Body of pancreas (tissue), 4 donors: ENCODE measurements around the gene HPS6. TPM values are rescaled to one million over a fixed set of nuclear protein-coding genes. Genes with fewer than 3 reads are reported as not detected.
"Not testable (repeated sequence)": the region's sequence is repeated elsewhere in the genome, so short reads cannot be mapped to it uniquely, and the experiment has no call there.

Experiments used
- ATAC-seq: fragments of 150-250 bp; one replicate; pipeline ENCODE4 v1.9.1; 2016
- DNase-seq, 4 donors: peaks; one replicate each; pipeline ENCODE4 v3.0.0-alpha.2; 2019
- H3K27ac ChIP-seq, 4 donors: fragments of 200-600 bp; sonication (generic); 1 replicate in 3 of 4; 2 replicates in 1 of 4; pipeline versions ENCODE4 v1.5.1 to v1.6.1; 2016 to 2019; ENCODE audit warnings: mild to moderate bottlenecking in 1 of 4, mixed read lengths in 1 of 4, moderate library complexity in 1 of 4
- H3K27me3 ChIP-seq, 2 donors: fragments of 200-600 bp; sonication (generic); one replicate each; pipeline ENCODE4 v1.6.0; 2016; ENCODE audit warnings: mild to moderate bottlenecking in 1 of 2
- H3K36me3 ChIP-seq, 2 donors: fragments of 200-600 bp; sonication (generic); replicated peaks in 1 of 2; 2 replicates each; pipeline ENCODE4 v1.5.1; 2016; ENCODE audit warnings: low read depth in 2 of 2; ENCODE audit not compliant: insufficient read depth in 1 of 2
- H3K4me1 ChIP-seq: fragments of 200-600 bp; sonication (generic); one replicate; pipeline ENCODE4 v1.6.0; 2016
- H3K4me3 ChIP-seq, 2 donors: fragments of 200-600 bp; sonication (generic); 1 replicate in 1 of 2; 2 replicates in 1 of 2; pipeline ENCODE4 v1.5.1; 2016 to 2019
- H3K9me3 ChIP-seq, 3 donors: fragments of 200-600 bp; sonication (generic); 1 replicate in 2 of 3; 2 replicates in 1 of 3; pipeline ENCODE4 v1.5.1; 2016
- POLR2A ChIP-seq, 3 donors: fragments of 450-650 bp; IDR thresholded peaks; one replicate each; pipeline ENCODE4 v1.6.1; 2016; ENCODE audit warnings: antibody characterized with exemption in 3 of 3, mild to moderate bottlenecking in 2 of 3
- WGBS, 2 donors: methylation state at CpG; one replicate each; pipeline ENCODE4 v1.1.5; 2017; 5-methylcytosine and 5-hydroxymethylcytosine counted together
- intact Hi-C: fragments of 100-400 bp; cut with DNase I; formaldehyde crosslinking; loops from one replicate; pipeline ENCODE4 v1.15.1; 2023
- total RNA-seq, 2 donors: library from RNA; depleted of rRNA; stranded (reverse); fragments of >200 nt; gene quantifications; one replicate each; pipeline ENCODE4 v1.1.0, GENCODE V29; 2016
- TF ChIP-seq, protein P1 (sequence below), 7 experiments: fragments of 450-650 bp in 4 of 7; fragments of 200-600 bp in 3 of 7; sonication (generic) in 3 of 7; IDR thresholded peaks; one replicate each; pipeline ENCODE4 v1.5.1; 2016 to 2019; ENCODE audit warnings: antibody characterized with exemption in 7 of 7

The HPS6 gene
- total RNA-seq, 2 donors from 2014 or later = 16.6 to 33.0 TPM

- TF ChIP-seq, protein P1, sequence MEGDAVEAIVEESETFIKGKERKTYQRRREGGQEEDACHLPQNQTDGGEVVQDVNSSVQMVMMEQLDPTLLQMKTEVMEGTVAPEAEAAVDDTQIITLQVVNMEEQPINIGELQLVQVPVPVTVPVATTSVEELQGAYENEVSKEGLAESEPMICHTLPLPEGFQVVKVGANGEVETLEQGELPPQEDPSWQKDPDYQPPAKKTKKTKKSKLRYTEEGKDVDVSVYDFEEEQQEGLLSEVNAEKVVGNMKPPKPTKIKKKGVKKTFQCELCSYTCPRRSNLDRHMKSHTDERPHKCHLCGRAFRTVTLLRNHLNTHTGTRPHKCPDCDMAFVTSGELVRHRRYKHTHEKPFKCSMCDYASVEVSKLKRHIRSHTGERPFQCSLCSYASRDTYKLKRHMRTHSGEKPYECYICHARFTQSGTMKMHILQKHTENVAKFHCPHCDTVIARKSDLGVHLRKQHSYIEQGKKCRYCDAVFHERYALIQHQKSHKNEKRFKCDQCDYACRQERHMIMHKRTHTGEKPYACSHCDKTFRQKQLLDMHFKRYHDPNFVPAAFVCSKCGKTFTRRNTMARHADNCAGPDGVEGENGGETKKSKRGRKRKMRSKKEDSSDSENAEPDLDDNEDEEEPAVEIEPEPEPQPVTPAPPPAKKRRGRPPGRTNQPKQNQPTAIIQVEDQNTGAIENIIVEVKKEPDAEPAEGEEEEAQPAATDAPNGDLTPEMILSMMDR (IDR thresholded peaks at IDR 0.05) = no peak
- no peak for TF ChIP-seq POLR2A (IDR thresholded peaks at IDR 0.05)
- Histone ChIP-seq H3K27ac (no peak overlapping the region), H3K4me1 (no peaks in the 10 kb centered on the region), H3K27me3 (no peaks in the 10 kb centered on the region), H3K36me3 (peaks cover 0 to 21% of the 10 kb centered on the region in 2 donors), H3K4me3 (no peak overlapping the region), H3K9me3 (no peaks in the 10 kb centered on the region)
- intact Hi-C loops = no loop called here
- no peak for ATAC-seq
- DNase-seq = no peak
- WGBS, 2 donors = 88 to 92% methylated on average over 2 of the region's 2 CpGs
Observed at GRCh38 chr10:102027261-102027660, 37.9 kb upstream of the HPS6 start.

GRCh38 chr10:102033787-102034186 lies 31.4 kb upstream of the HPS6 start:
- H3K4me1 ChIP-seq = no peaks in the 10 kb centered on the region
- H3K9me3 ChIP-seq = no peaks in the 10 kb centered on the region
- intact Hi-C loops = no loop called here
- no peak overlapping the region for H3K4me3 ChIP-seq
- ATAC-seq (no peak), DNase-seq (no peak)
- TF ChIP-seq POLR2A (IDR thresholded peaks at IDR 0.05) = no peak
- TF ChIP-seq, protein P1 (IDR thresholded peaks at IDR 0.05) = no peak
- H3K27me3 ChIP-seq = no peaks in the 10 kb centered on the region
- no peak overlapping the region for H3K27ac ChIP-seq
- 91 to 93% methylated on average over 2 of the region's 2 CpGs for WGBS, 2 donors
- peaks cover 0 to 6% of the 10 kb centered on the region in 2 donors for H3K36me3 ChIP-seq

GRCh38 chr10:102035807-102036206 lies 29.3 kb upstream of the HPS6 start:
- H3K27me3 ChIP-seq, DNase-seq, ATAC-seq, H3K4me3 ChIP-seq, H3K9me3 ChIP-seq, H3K4me1 ChIP-seq, H3K36me3 ChIP-seq, intact Hi-C loops, H3K27ac ChIP-seq: not testable (repeated sequence)
- 96 to 97% methylated on average over 7 to 13 of the region's 33 CpGs for WGBS, 2 donors

DNA sequence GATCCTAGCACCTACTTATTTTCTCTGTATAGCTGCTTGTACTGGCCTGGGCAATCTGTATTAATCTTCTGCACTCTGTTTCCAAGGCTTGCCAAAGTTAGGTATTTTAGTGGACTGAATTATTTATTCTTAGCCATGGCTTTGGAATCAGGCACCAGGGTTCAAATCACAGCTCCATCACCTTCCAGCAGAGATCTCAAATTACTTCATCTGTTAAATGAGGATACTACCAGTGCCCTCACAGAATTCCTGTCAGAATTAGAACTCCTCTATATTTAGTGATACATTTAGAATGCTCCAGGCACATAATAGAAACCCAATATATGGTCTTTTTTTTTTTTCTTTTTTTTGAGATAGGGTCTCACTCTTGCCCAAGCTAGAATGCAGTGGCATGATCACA lies 26.7 kb upstream of the HPS6 start:
- H3K27ac ChIP-seq = no peak overlapping the region
- TF ChIP-seq, protein P1 (IDR thresholded peaks at IDR 0.05) = no peak
- no peak for TF ChIP-seq POLR2A (IDR thresholded peaks at IDR 0.05)
- no peaks in the 10 kb centered on the region for H3K9me3 ChIP-seq
- ATAC-seq (no peak), DNase-seq (no peak)
- H3K36me3 ChIP-seq = no peaks in the 10 kb centered on the region
- no peaks in the 10 kb centered on the region for H3K27me3 ChIP-seq
- H3K4me1 ChIP-seq = no peaks in the 10 kb centered on the region
- no peak overlapping the region for H3K4me3 ChIP-seq
- intact Hi-C loops = no loop called here

- DNase-seq (no peak), ATAC-seq (no peak)
- Histone ChIP-seq H3K9me3 (no peaks in the 10 kb centered on the region), H3K27ac (no peak overlapping the region), H3K4me3 (no peak overlapping the region), H3K27me3 (no peaks in the 10 kb centered on the region), H3K36me3 (no peaks in the 10 kb centered on the region), H3K4me1 (no peaks in the 10 kb centered on the region)
- TF ChIP-seq POLR2A (IDR thresholded peaks at IDR 0.05) = no peak
- TF ChIP-seq, protein P1 (IDR thresholded peaks at IDR 0.05) = no peak
- WGBS, 2 donors = 57% methylated on average over 7 of the region's 7 CpGs
- intact Hi-C loops = no loop called here
Observed at GRCh38 chr10:102040305-102041050, 24.7 kb upstream of the HPS6 start.
